ENCODE measurements around the gene BTBD9.

- TF ChIP-seq CTCF (IDR thresholded peaks at IDR 0.05) = no peak
- no peak for TF ChIP-seq EP300 (IDR thresholded peaks at IDR 0.05)
- TF ChIP-seq POLR2A (IDR thresholded peaks at IDR 0.05) = no peak
- no peak for TF ChIP-seq POLR2AphosphoS5 (IDR thresholded peaks at IDR 0.05)
These were observed 323.4 kb downstream of the BTBD9 start for GRCh38 chr6:38316099-38316868.
